Umbilical cord (tissue), 2 donors: ENCODE data around the gene ADCY4. TPM values are rescaled to one million over a fixed set of nuclear protein-coding genes. Genes with fewer than 3 reads are reported as not detected.

Experiments used
- DNase-seq: peaks from one replicate; pipeline ENCODE4 v3.0.0-alpha.2; 2015; ENCODE audit warnings: low spot score
- total RNA-seq: library from RNA; depleted of rRNA; stranded (reverse); fragments of >200 nt; gene quantifications from one replicate; pipeline ENCODE4 v1.2.3, GENCODE V29; 2014; ENCODE audit warnings: low replicate concordance; ENCODE audit not compliant: insufficient read depth

Gene ADCY4
- total RNA-seq, 1 donor from 2014 or later = 8.2 TPM

GRCh38 chr14:24316597-24316950 is 18.3 kb downstream of the ADCY4 start:
- DNase-seq = no peak

- no peak for DNase-seq
These were observed 18.9 kb downstream of the ADCY4 start for GRCh38 chr14:24315807-24316596.

- no peak for DNase-seq
These were observed 19.5 kb downstream of the ADCY4 start for GRCh38 chr14:24315243-24315806.

GRCh38 chr14:24314377-24315193 is 20.3 kb downstream of the ADCY4 start:
- no peak for DNase-seq

GRCh38 chr14:24313913-24314312 is 21.0 kb downstream of the ADCY4 start:
- DNase-seq = no peak

GRCh38 chr14:24312736-24313507 is 21.9 kb downstream of the ADCY4 start:
- no peak for DNase-seq

- no peak for DNase-seq
These were observed 22.8 kb downstream of the ADCY4 start for GRCh38 chr14:24311837-24312615.

GRCh38 chr14:24310646-24311604 is 23.9 kb downstream of the ADCY4 start, which contains the start of gene LTB4R:
LTB4R (plus strand) TSS chr14:24311502; CDS start chr14:24315652, 4,150 bp downstream.
- peak; percentile 70 for DNase-seq

- no peak for DNase-seq
These were observed 24.6 kb downstream of the ADCY4 start for GRCh38 chr14:24310265-24310645.

- DNase-seq = peak; percentile 67
These were observed 25.2 kb downstream of the ADCY4 start, which contains the start of gene LTB4R2 for GRCh38 chr14:24309538-24310264. LTB4R2 (plus strand) TSS chr14:24310140; CDS start chr14:24310665, 525 bp downstream.

- DNase-seq = no peak
These were observed 26.3 kb downstream of the ADCY4 start for GRCh38 chr14:24308342-24309124.

GRCh38 chr14:24307575-24308341 is 27.1 kb downstream of the ADCY4 start, which contains the start of gene CIDEB:
CIDEB (minus strand) TSS chr14:24307977; CDS start chr14:24307858, 119 bp downstream.
- DNase-seq = peak; percentile 67

GRCh38 chr14:24307156-24307574 is 27.7 kb downstream of the ADCY4 start:
- DNase-seq = no peak

- no peak for DNase-seq
These were observed 30.9 kb downstream of the ADCY4 start for GRCh38 chr14:24304019-24304387.

GRCh38 chr14:24300326-24300980 is 34.4 kb downstream of the ADCY4 start:
- no peak for DNase-seq
